HS-5 (cell line): ENCODE measurements around the gene SERPINB6.
"Not testable (repeated sequence)": the region's sequence is repeated elsewhere in the genome, so short reads cannot be mapped to it uniquely, and the experiment has no call there.

Source experiments
- DNase-seq: peaks from one replicate; pipeline ENCODE4 v3.0.0-alpha.2; 2012; ENCODE audit warnings: low read depth

SERPINB6 gene

DNA sequence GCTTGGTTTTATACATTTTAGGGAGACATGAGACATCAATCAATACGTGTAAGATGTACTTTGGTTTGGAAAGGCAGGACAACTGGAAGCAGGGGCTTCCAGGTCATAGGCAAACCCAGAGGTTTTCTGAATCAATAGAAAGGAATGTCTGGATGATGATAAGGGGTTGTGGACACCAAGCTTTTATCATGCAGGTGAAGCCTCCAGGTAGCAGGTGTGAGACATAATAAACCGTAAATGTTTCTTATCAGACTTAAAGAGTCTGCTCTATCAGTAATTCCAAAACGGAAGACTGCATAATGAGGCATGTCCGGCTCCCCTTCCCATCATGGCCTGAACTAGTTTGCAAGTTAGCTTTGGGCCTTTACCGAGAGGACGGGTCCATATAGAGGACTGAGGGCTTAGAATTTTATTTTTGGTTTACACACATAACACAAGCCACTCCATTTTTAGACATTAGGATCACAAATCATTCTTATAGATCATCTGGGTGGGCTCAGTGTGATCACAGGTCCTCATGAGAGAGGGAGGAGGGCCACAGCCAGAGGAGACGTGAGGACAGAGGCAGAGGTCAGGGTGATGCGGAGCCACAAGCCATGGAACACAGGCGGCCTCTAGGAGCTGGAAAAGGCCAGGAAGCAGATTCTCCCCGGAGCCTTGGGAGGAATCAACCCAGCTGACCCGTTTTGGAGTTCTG is 57.6 kb downstream of the SERPINB6 start:
- DNase-seq = no peak

DNA sequence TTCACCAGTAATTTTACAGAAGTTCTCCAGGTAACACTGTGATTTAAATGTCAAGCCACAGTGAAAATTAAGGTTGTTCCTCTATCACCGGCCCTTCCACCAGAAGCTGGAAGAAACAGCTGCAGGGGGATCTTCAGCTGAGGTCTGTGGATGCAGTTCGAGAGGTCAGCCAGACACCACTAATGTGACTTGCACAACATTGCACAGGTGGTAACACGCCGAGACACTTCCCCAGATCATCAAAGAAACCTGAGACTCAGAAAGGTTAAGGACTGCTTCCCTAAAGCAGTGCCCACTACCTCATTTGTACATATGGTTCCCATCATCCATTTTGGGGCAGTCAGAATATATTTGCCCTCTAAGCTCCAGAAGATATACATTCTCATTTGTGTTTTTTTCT is 60.2 kb downstream of the SERPINB6 start:
- DNase-seq = no peak

DNA sequence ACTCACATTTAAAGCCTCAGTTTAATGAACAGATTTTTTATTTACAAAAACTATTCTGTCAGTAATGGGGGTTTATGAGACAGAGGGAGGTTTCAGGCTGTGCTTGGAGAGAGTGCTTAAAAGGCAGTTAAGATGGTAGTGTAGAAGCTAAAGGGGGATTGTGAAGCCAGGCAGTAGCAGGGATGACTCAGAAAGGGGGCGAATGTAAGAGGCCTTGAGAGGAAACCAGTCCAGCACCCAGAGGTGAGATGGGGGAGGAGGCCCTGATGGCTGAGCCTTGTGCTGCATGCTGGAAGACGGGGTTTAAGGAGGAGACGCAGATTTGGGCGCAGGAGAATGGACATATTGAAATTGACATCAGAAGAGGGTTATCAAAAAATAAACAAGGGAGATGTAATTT is 61.6 kb downstream of the SERPINB6 start:
- DNase-seq = no peak

DNA sequence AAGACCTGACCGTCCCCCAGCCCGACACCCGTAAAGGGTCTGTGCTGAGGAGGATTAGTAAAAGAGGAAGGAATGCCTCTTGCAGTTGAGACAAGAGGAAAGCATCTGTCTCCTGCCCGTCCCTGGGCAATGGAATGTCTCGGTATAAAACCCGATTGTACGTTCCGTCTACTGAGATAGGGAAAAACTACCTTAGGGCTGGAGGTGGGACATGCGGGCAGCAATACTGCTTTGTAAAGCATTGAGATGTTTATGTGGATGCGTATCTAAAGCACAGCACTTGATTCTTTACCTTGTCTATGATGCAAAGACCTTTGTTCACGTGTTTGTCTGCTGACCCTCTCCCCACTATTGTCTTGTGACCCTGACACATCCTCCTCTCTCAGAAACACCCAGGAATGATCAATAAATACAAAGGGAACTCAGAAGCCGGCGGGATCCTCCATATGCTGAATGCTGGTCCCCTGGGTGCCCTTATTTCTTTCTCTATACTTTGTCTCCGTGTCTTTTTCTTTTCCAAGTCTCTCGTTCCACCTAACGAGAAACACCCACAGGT is 62.2 kb downstream of the SERPINB6 start:
- DNase-seq = not testable (repeated sequence)

DNA sequence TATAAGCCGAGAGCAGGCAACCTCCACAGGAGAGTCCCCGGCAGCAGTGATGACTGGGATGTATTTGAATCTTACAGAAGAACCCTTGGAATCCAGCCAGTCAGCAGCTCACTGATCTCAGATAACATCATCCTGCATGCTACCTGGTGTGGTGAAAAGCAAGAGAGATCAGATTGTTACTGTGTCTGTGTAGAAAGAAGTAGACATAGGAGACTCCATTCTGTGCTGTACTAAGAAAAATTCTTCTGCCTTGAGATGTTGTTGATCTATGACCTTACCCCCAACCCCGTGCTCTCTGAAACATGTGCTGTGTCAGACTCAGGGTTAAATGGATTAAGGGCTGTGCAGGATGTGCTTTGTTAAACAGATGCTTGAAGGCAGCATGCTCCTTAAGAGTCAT is 62.9 kb downstream of the SERPINB6 start:
- DNase-seq = not testable (repeated sequence)

DNA sequence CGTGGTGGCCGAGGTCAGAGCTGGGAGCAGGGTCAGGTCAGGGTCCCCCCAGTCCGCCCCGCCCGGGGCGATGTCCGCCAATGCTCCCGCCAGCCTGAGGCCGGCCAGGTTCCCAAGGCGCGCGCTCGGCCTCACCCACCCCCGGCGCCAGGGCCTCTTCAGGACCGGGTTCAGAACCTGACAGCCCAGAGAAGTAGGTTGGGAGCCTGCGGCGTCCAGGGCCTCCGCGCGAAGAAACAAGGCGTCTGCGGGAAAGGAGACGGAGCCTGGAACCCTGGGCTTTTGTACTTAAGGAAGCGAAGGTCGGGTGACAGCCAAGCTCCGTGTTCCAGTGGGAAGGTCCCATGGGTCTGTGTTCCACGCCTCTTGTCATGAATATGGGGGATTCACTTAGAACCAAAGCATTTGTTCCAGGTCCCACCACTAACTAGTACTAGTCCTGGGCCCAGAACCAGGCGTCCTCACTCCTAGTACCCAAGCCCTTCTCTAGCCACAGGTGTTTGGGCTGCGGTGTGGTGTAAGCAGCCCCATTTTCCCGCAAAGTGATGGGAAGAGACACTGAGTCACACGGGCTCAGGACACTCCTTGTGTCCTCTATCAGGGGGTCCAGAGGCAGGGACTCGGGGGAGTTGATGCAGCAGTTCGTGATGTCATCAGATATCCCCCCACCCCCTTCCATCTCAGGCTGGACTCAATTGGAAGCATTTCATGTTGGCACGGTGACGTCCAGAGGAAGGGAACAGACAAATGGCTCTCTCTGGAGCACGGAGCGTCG is 67.8 kb downstream of the SERPINB6 start:
- DNase-seq = not testable (repeated sequence)

DNA sequence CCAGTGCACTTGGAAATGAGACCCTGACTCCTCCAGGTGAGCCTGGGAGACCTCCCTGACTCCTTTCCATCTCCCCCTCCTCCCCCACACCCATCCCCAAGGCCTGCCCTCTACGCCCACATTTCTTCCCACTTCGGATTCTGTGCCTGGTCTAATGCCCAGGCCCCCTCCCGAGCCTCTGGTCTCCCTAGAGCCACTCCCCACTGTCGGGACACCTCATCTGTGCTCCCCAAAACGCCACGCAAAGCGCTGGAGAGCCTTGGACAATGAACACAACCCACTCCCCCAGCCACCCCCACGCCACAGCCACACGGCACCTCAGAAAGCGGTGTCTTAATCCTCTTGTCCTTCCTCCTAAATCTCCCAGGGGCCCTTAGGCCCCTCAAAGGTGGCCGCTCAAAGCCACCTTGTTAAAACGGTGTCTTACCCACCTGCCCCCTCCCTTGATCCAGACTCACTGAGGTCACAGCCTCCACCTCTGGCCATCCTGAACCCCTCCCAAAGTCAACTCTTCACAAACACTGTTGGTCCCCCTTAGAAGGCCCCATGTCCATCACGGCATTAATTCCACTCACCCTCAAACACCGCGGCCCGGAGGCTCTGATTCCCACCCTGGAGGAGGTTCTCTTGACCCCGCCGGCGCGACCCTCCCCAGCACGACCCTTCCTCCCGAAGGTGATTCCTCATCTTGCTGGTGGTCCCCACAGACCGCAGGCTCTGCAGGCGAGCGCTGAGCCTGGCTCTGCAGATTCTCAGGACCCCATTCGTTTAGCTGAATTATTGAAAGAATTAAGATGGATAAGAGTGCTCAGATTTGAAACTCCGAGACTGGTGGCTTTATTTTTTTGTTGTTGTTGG is 69.5 kb downstream of the SERPINB6 start:
- not testable (repeated sequence) for DNase-seq

DNA sequence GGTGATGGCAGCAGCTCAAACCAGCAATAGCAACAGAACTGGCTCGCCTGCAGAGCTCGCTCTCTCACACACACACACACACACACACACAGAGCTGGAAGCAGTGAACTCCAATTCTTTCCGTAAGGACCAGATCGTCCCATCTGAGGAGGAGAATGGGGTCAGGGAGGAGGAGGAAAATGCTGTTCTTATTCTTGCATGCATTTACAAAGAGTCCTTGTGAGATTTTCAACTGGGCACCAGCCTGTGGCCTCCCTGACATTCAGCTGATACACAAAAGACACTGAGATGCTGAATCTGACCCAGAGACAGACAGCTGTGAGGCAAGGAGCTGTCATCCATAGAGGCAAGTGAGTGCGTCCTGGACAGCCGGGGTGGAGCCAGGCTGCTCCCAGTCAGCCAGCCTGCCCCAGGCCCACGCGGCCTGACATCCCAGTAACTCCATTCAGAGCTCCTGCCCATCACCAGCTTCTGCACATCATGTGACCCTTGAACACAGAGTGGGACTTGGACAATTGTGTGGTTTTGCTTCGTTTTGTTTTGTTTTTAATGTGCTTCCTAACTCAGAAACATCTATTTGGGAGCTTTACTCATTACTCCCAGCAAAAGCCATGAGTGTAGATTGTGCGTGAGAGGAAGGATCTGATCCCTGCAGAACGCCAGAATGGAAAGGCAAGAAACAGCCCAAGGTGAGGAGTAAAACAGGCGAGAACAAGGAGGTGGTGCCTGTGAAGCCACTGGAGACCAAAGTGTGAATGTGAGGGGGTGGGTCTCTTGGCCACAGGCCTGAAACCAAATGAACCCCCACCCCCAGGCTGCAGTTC is 70.3 kb downstream of the SERPINB6 start:
- no peak for DNase-seq

DNA sequence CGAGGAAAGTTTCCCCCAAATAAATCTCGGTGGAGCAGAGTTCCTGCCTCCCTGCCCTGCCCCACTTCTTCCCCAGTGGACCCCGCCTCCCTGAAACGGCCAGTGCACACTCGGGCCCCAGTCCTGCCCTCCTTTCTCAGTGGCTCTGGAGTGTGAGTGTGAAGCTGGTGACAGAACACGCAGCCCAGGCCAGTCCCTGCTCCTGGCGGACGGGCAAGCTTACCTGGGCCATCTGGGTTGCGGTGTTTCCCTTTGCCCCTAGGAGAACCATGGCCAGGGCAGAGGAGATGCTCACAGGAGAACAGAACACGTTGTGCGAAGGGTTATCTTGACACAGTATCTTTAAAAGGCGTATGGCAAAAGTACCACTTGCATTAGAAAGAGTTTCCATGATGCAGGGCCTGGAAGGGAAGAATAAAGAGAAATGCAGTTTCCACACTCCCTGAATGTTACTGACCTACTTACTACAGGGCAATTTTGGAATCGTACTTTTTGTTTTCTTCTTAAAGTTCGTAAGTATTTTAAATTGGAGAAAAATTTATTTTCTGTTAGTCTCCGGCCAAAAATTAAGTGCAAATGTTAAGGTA is 71.1 kb downstream of the SERPINB6 start:
- no peak for DNase-seq

DNA sequence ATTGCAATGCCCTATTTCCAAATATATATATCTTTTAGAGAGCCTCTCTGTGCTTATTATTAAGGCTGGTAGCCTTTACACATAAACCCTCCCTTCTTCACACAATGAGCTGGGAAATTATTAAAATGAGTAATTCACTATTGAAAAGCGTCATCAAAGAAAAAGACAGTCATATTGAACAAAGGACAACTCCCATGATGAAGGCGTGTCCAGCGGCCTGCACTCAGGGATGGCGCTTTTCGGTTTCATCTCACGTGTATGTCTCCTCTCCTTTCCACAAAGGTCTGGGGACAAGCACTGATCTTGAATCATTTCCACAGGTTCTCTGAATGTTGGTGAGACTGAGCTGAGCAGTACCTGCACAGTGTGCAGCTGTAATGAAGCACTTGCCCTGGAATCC is 71.8 kb downstream of the SERPINB6 start:
- DNase-seq = no peak
